HEK293 (cell line): ENCODE data around the gene TTLL1.

ENCODE experiments used
- CTCF ChIP-seq: fragments of 450-650 bp; formaldehyde crosslinking; IDR thresholded peaks from 2 replicates; pipeline ENCODE4 v1.5.1; 2016; ENCODE audit warnings: missing biosample characterization, missing genetic modification characterization
- ZNF266 ChIP-seq: fragments of 450-650 bp; formaldehyde crosslinking; IDR thresholded peaks from 2 replicates; pipeline ENCODE4 v1.5.1; 2016; ENCODE audit warnings: missing biosample characterization, missing genetic modification characterization, low read depth
- ZNF335 ChIP-seq: fragments of 450-650 bp; formaldehyde crosslinking; conservative IDR thresholded peaks from 2 replicates; pipeline ENCODE4 v1.5.1; 2016; ENCODE audit warnings: missing biosample characterization, missing genetic modification characterization
- ZNF529 ChIP-seq: fragments of 450-650 bp; formaldehyde crosslinking; IDR thresholded peaks from 2 replicates; pipeline ENCODE4 v1.5.1; 2017; ENCODE audit warnings: missing genetic modification characterization, missing biosample characterization; ENCODE audit not compliant: insufficient replicate concordance

GRCh38 chr22:43101306-43101705 is 12.1 kb upstream of the TTLL1 start:
- TF ChIP-seq ZNF335 (tag by site-specific recombination) (no peak), CTCF (no peak), ZNF529 (no peak), ZNF266 (no peak)
